ENCODE data around the gene CDC42EP4. TPM values are rescaled to one million over a fixed set of nuclear protein-coding genes. Genes with fewer than 3 reads are reported as not detected.

The CDC42EP4 gene
- total and polyA plus RNA-seq, 9 of the 15 experiments (the other 6 are each of a cell fraction or from before 2014, with no cell fraction given) = 0.65 to 20.8 (median 12.3) TPM

DNA sequence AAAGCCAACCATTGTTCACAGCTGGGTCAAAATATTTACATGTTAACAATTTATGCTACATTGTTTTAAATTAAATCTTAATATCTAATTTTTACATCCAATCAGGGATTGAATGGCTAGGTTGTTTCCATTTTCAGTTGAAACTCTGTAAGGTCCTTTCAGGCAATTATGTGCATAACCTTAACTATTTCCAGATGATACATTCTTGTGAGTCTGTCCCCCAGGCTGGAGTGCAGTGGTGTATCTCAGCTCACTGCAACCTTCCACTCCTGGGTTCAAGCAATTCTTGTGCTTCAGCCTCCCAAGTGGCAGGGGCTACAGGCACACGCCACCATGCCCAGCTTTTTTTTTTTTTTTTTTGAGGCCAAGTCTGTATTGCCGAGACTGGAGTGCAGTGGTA, 10.4 kb downstream of the CDC42EP4 start:
- no peak overlapping the region for H3K9ac ChIP-seq (ENCODE audit: insufficient read depth in 1 of 2, low read depth in 2 of 2, low read length in 2 of 2)
- peaks cover 70% of the 10 kb centered on the region for H3K79me2 ChIP-seq (ENCODE audit: control insufficient read depth, insufficient read depth, low read length)
- H3K9me3 ChIP-seq (replicated peaks; ENCODE audit: control insufficient read depth, insufficient read depth, low read depth, low read length) = no peaks in the 10 kb centered on the region
- no peak overlapping the region for H3K4me3 ChIP-seq
- no peaks in the 10 kb centered on the region for H3K9me1 ChIP-seq (ENCODE audit: control insufficient read depth, insufficient read depth, low read length)
- WGBS (ENCODE audit: insufficient coverage, low coverage, missing lambda C conversion rate) = 100% methylated on average over 1 of the region's 2 CpGs
- peaks cover 18 to 36% of the 10 kb centered on the region in 2 experiments for H3K4me1 ChIP-seq (replicated peaks in 1 of 2; ENCODE audit: control insufficient read depth in 2 of 2, insufficient read depth in 2 of 2, low read length in 2 of 2)
- in situ Hi-C loops (cut with MboI) (no loop called here), intact Hi-C loops (cut with micrococcal nuclease) (no loop called here)
- no peak overlapping the region for H3K27ac ChIP-seq (ENCODE audit: extremely low read depth, low read depth, low read length)
- BruUV-seq (replicated peaks) = no TSS peak
- no peak overlapping the region for H2AFZ ChIP-seq (ENCODE audit: low read depth, low read length)
- H4K20me1 ChIP-seq (replicated peaks; ENCODE audit: control insufficient read depth, insufficient read depth, low read length) = no peaks in the 10 kb centered on the region; the same call in 1 of the 2 replicates
- no peak for DNase-seq (ENCODE audit: extremely low read depth in 1 of 4, low spot score in 3 of 4)
- H3K36me3 ChIP-seq (ENCODE audit: control insufficient read depth, insufficient read depth, low read length) = peaks cover 7% of the 10 kb centered on the region; the same call in 2 of the 3 replicates
- no peak overlapping the region for H3K4me2 ChIP-seq (ENCODE audit: insufficient read depth, low read length)
- no peaks in the 10 kb centered on the region for H3K27me3 ChIP-seq (ENCODE audit: control insufficient read depth in 2 of 2, insufficient read depth in 2 of 2, low read length in 2 of 2)
- POLR2A ChIA-PET = interaction anchor here (0.7 to 1.2 kb wide), 3 partner anchors 10 to 669 kb away, joined by 3 to 5 read pairs (median 4); no protein-coding TSS in a partner anchor
- CTCF ChIA-PET (ENCODE audit: low intra/inter-chr PET ratio) = interaction anchor here (0.7 kb wide), 1 partner anchor 9 kb away, joined by 4 read pairs; no protein-coding TSS in a partner anchor
- FAIRE-seq = no peak
- ATAC-seq = no peak
- TF ChIP-seq CREB1 (IDR thresholded peaks at IDR 0.05) = no peak
- TF ChIP-seq CREB1 (CRISPR knock-in tag; IDR thresholded peaks at IDR 0.05) = no peak
- TF ChIP-seq EP300 (IDR thresholded peaks at IDR 0.05; ENCODE audit: low read length) = no peak
- TF ChIP-seq, protein P1, sequence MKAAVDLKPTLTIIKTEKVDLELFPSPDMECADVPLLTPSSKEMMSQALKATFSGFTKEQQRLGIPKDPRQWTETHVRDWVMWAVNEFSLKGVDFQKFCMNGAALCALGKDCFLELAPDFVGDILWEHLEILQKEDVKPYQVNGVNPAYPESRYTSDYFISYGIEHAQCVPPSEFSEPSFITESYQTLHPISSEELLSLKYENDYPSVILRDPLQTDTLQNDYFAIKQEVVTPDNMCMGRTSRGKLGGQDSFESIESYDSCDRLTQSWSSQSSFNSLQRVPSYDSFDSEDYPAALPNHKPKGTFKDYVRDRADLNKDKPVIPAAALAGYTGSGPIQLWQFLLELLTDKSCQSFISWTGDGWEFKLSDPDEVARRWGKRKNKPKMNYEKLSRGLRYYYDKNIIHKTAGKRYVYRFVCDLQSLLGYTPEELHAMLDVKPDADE (conservative IDR thresholded peaks at IDR 0.05; ENCODE audit: control insufficient read depth, low read depth, low read length) = no peak
- no peak for TF ChIP-seq TAF15 (IDR thresholded peaks at IDR 0.05; ENCODE audit: low read depth, low read length)
- no peak for TF ChIP-seq NRF1 (conservative IDR thresholded peaks at IDR 0.05 in 1 of 2, IDR thresholded peaks at IDR 0.05 in 1 of 2)
- TF ChIP-seq, protein P2, sequence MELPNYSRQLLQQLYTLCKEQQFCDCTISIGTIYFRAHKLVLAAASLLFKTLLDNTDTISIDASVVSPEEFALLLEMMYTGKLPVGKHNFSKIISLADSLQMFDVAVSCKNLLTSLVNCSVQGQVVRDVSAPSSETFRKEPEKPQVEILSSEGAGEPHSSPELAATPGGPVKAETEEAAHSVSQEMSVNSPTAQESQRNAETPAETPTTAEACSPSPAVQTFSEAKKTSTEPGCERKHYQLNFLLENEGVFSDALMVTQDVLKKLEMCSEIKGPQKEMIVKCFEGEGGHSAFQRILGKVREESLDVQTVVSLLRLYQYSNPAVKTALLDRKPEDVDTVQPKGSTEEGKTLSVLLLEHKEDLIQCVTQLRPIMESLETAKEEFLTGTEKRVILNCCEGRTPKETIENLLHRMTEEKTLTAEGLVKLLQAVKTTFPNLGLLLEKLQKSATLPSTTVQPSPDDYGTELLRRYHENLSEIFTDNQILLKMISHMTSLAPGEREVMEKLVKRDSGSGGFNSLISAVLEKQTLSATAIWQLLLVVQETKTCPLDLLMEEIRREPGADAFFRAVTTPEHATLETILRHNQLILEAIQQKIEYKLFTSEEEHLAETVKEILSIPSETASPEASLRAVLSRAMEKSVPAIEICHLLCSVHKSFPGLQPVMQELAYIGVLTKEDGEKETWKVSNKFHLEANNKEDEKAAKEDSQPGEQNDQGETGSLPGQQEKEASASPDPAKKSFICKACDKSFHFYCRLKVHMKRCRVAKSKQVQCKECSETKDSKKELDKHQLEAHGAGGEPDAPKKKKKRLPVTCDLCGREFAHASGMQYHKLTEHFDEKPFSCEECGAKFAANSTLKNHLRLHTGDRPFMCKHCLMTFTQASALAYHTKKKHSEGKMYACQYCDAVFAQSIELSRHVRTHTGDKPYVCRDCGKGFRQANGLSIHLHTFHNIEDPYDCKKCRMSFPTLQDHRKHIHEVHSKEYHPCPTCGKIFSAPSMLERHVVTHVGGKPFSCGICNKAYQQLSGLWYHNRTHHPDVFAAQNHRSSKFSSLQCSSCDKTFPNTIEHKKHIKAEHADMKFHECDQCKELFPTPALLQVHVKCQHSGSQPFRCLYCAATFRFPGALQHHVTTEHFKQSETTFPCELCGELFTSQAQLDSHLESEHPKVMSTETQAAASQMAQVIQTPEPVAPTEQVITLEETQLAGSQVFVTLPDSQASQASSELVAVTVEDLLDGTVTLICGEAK (IDR thresholded peaks at IDR 0.05) = no peak
- TF ChIP-seq, protein P2 (CRISPR knock-in tag; IDR thresholded peaks at IDR 0.05) = no peak
- TF ChIP-seq TEAD2 (tag; IDR thresholded peaks at IDR 0.05) = no peak
